ENCODE results near the gene TAF6L.
A peak's percentile ranks its signal among the peaks of the same experiment; 100 is the strongest.

TAF6L gene

GRCh38 chr11:62792202-62792575 lies 21.0 kb downstream of the TAF6L start:
- H3K27me3 ChIP-seq (ENCODE audit: control insufficient read depth, insufficient read depth, low read length), result no peaks in the 10 kb centered on the region
- peak overlapping the region; percentile 90 for H3K9ac ChIP-seq (ENCODE audit: low read depth, low read length)
- H3K9me3 ChIP-seq (replicated peaks; ENCODE audit: low read length), result no peaks in the 10 kb centered on the region
- H3K4me1 ChIP-seq (ENCODE audit: control insufficient read depth, insufficient read depth, low read length), result peaks cover 29% of the 10 kb centered on the region
- peak overlapping the region; percentile 98 for H3K4me3 ChIP-seq (ENCODE audit: low read length)
- H3K36me3 ChIP-seq (ENCODE audit: insufficient read depth, low read length), result peaks cover 65% of the 10 kb centered on the region
- H3K4me2 ChIP-seq (ENCODE audit: low read length), result peak overlapping the region; percentile 90

- H3K4me1 ChIP-seq (ENCODE audit: control insufficient read depth, insufficient read depth, low read length), result peaks cover 20% of the 10 kb centered on the region
- H3K27me3 ChIP-seq (ENCODE audit: control insufficient read depth, insufficient read depth, low read length), result no peaks in the 10 kb centered on the region
- H3K36me3 ChIP-seq (ENCODE audit: insufficient read depth, low read length), result peaks cover 79% of the 10 kb centered on the region
- no peak overlapping the region for H3K4me2 ChIP-seq (ENCODE audit: low read length)
- no peaks in the 10 kb centered on the region for H3K9me3 ChIP-seq (replicated peaks; ENCODE audit: low read length)
- H3K4me3 ChIP-seq (ENCODE audit: low read length), result no peak overlapping the region
- H3K9ac ChIP-seq (ENCODE audit: low read depth, low read length), result no peak overlapping the region
Measured at GRCh38 chr11:62794201-62794775, 23.1 kb downstream of the TAF6L start.

DNA sequence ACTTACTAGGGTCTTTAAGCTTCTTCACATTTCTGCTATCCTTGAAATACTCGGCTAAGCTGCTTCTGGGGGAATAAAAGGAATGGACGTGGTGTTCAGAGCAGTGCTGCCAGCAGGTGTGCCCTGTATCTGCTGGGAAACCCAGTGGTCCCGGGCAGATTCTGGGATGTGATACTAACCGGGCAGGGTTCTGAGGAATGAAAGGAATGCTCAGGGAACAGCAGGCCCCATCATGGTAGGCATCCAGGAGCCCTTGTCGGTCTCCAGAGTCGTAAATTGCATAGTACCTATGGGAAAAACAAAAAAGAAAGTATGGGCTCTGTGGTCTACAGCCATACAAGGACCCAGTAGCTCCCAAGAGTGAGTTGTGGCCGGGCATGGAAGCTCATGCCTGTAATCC lies 25.1 kb downstream of the TAF6L start:
- peaks cover 79% of the 10 kb centered on the region for H3K36me3 ChIP-seq (ENCODE audit: insufficient read depth, low read length)
- H3K9ac ChIP-seq (ENCODE audit: low read depth, low read length), result no peak overlapping the region
- H3K4me1 ChIP-seq (ENCODE audit: control insufficient read depth, insufficient read depth, low read length), result peaks cover 6% of the 10 kb centered on the region
- H3K9me3 ChIP-seq (replicated peaks; ENCODE audit: low read length), result no peaks in the 10 kb centered on the region
- H3K4me3 ChIP-seq (ENCODE audit: low read length), result no peak overlapping the region
- H3K4me2 ChIP-seq (ENCODE audit: low read length), result no peak overlapping the region
- H3K27me3 ChIP-seq (ENCODE audit: control insufficient read depth, insufficient read depth, low read length), result no peaks in the 10 kb centered on the region

DNA sequence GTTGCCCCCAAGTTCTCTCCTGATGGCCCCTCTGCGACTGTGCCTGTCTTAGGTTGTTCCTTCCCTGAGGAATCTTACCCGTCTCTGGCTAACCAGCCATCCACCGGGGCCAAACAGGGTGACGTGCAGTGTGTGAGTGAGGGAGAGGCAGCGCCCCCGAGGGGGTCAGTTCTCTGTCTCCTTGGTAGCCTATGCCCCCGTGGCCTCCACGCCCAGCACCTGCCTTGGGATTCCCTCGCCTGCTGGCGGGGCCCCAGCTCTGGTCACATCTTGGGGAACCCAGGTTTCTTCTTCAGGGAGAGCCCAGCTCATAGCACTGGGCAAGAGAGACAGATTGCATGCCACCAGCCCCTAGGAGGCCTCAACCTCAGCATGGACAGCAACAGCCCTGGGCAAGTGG lies 28.3 kb downstream of the TAF6L start:
- Histone ChIP-seq H3K4me2 (ENCODE audit: low read length) (no peak overlapping the region), H3K4me1 (ENCODE audit: control insufficient read depth, insufficient read depth, low read length) (peaks cover 8% of the 10 kb centered on the region), H3K27me3 (ENCODE audit: control insufficient read depth, insufficient read depth, low read length) (no peaks in the 10 kb centered on the region), H3K9ac (ENCODE audit: low read depth, low read length) (no peak overlapping the region), H3K4me3 (ENCODE audit: low read length) (no peak overlapping the region), H3K36me3 (ENCODE audit: insufficient read depth, low read length) (peaks cover 78% of the 10 kb centered on the region), H3K9me3 (replicated peaks; ENCODE audit: low read length) (no peaks in the 10 kb centered on the region)

DNA sequence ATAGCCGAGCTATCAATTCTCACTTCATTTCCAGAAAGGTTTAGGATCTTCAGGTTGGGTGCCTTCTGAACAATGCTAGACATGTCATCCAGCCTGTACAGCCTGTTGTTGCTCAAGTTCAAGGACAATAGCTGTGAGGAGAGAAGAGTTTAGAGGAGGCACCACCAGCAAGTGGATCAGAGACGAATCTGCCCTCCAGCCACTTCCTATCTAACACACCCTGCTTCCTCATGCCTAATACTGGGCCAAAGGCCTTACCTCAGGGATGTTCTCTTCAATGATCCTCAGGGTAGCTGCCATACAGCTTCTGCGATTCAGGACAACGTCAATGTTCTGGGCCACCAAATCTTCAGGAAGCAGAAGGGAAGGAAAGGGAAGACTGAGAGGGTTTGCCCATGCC lies 29.9 kb downstream of the TAF6L start:
- no peak overlapping the region for H3K4me2 ChIP-seq (ENCODE audit: low read length)
- H3K36me3 ChIP-seq (ENCODE audit: insufficient read depth, low read length), result peaks cover 65% of the 10 kb centered on the region
- H3K27me3 ChIP-seq (ENCODE audit: control insufficient read depth, insufficient read depth, low read length), result no peaks in the 10 kb centered on the region
- no peak overlapping the region for H3K4me3 ChIP-seq (ENCODE audit: low read length)
- H3K9ac ChIP-seq (ENCODE audit: low read depth, low read length), result no peak overlapping the region
- peaks cover 13% of the 10 kb centered on the region for H3K4me1 ChIP-seq (ENCODE audit: control insufficient read depth, insufficient read depth, low read length)
- no peaks in the 10 kb centered on the region for H3K9me3 ChIP-seq (replicated peaks; ENCODE audit: low read length)

GRCh38 chr11:62804310-62805075 lies 33.3 kb downstream of the TAF6L start:
- Histone ChIP-seq H3K4me2 (ENCODE audit: low read length) (peak overlapping the region; percentile 94), H3K4me3 (ENCODE audit: low read length) (peak overlapping the region; percentile 87), H3K4me1 (ENCODE audit: control insufficient read depth, insufficient read depth, low read length) (peaks cover 23% of the 10 kb centered on the region), H3K9me3 (replicated peaks; ENCODE audit: low read length) (no peaks in the 10 kb centered on the region), H3K9ac (ENCODE audit: low read depth, low read length) (peak overlapping the region; percentile 94), H3K27me3 (ENCODE audit: control insufficient read depth, insufficient read depth, low read length) (no peaks in the 10 kb centered on the region), H3K36me3 (ENCODE audit: insufficient read depth, low read length) (peaks cover 38% of the 10 kb centered on the region)

GRCh38 chr11:62805076-62805892 lies 34.1 kb downstream of the TAF6L start, which contains the start of gene NXF1:
Gene NXF1, minus strand, starts transcription at chr11:62805440. Its CDS starts 84 bp downstream, at chr11:62805356.
- Histone ChIP-seq H3K27me3 (ENCODE audit: control insufficient read depth, insufficient read depth, low read length) (no peaks in the 10 kb centered on the region), H3K4me3 (ENCODE audit: low read length) (peak within 1 kb of the TSS; percentile 87), H3K36me3 (ENCODE audit: insufficient read depth, low read length) (peaks cover 31% of the 10 kb centered on the region), H3K4me1 (ENCODE audit: control insufficient read depth, insufficient read depth, low read length) (peaks cover 23% of the 10 kb centered on the region), H3K9me3 (replicated peaks; ENCODE audit: low read length) (no peaks in the 10 kb centered on the region), H3K9ac (ENCODE audit: low read depth, low read length) (peak within 1 kb of the TSS; percentile 94), H3K4me2 (ENCODE audit: low read length) (peak within 1 kb of the TSS; percentile 94)

GRCh38 chr11:62805961-62806441 lies 34.8 kb downstream of the TAF6L start:
- Histone ChIP-seq H3K9ac (ENCODE audit: low read depth, low read length) (peak overlapping the region; percentile 94), H3K4me1 (ENCODE audit: control insufficient read depth, insufficient read depth, low read length) (peaks cover 23% of the 10 kb centered on the region), H3K9me3 (replicated peaks; ENCODE audit: low read length) (no peaks in the 10 kb centered on the region), H3K4me3 (ENCODE audit: low read length) (peak overlapping the region; percentile 87), H3K4me2 (ENCODE audit: low read length) (peak overlapping the region; percentile 94), H3K27me3 (ENCODE audit: control insufficient read depth, insufficient read depth, low read length) (no peaks in the 10 kb centered on the region), H3K36me3 (ENCODE audit: insufficient read depth, low read length) (peaks cover 26% of the 10 kb centered on the region)

GRCh38 chr11:62806611-62807121 lies 35.5 kb downstream of the TAF6L start:
- H3K36me3 ChIP-seq (ENCODE audit: insufficient read depth, low read length), result peaks cover 20% of the 10 kb centered on the region
- no peaks in the 10 kb centered on the region for H3K27me3 ChIP-seq (ENCODE audit: control insufficient read depth, insufficient read depth, low read length)
- no peaks in the 10 kb centered on the region for H3K9me3 ChIP-seq (replicated peaks; ENCODE audit: low read length)
- peaks cover 23% of the 10 kb centered on the region for H3K4me1 ChIP-seq (ENCODE audit: control insufficient read depth, insufficient read depth, low read length)
- H3K4me3 ChIP-seq (ENCODE audit: low read length), result no peak overlapping the region
- peak overlapping the region; percentile 94 for H3K4me2 ChIP-seq (ENCODE audit: low read length)
- H3K9ac ChIP-seq (ENCODE audit: low read depth, low read length), result no peak overlapping the region

GRCh38 chr11:62810748-62811147 lies 39.6 kb downstream of the TAF6L start:
- no peaks in the 10 kb centered on the region for H3K27me3 ChIP-seq (ENCODE audit: control insufficient read depth, insufficient read depth, low read length)
- no peak overlapping the region for H3K4me2 ChIP-seq (ENCODE audit: low read length)
- no peaks in the 10 kb centered on the region for H3K9me3 ChIP-seq (replicated peaks; ENCODE audit: low read length)
- peaks cover 11% of the 10 kb centered on the region for H3K36me3 ChIP-seq (ENCODE audit: insufficient read depth, low read length)
- peaks cover 13% of the 10 kb centered on the region for H3K4me1 ChIP-seq (ENCODE audit: control insufficient read depth, insufficient read depth, low read length)
- H3K4me3 ChIP-seq (ENCODE audit: low read length), result no peak overlapping the region
- H3K9ac ChIP-seq (ENCODE audit: low read depth, low read length), result no peak overlapping the region

- Histone ChIP-seq H3K9ac (ENCODE audit: low read depth, low read length) (no peak overlapping the region), H3K4me2 (ENCODE audit: low read length) (no peak overlapping the region), H3K4me3 (ENCODE audit: low read length) (no peak overlapping the region), H3K36me3 (ENCODE audit: insufficient read depth, low read length) (peaks cover 11% of the 10 kb centered on the region), H3K9me3 (replicated peaks; ENCODE audit: low read length) (no peaks in the 10 kb centered on the region), H3K27me3 (ENCODE audit: control insufficient read depth, insufficient read depth, low read length) (no peaks in the 10 kb centered on the region), H3K4me1 (ENCODE audit: control insufficient read depth, insufficient read depth, low read length) (peaks cover 4% of the 10 kb centered on the region)
Measured at GRCh38 chr11:62811659-62812058, 40.5 kb downstream of the TAF6L start.
